GM19023 (cell line): ENCODE measurements around the gene MPL.

Experiments used
- ATAC-seq: cut with Tn5 transposase; IDR thresholded peaks from one replicate; pipeline ENCODE4 v1.9.1; 2021; ENCODE audit warnings: mild to moderate bottlenecking, moderate library complexity; ENCODE audit not compliant: unreplicated experiment

MPL gene

GRCh38 chr1:43402089-43402865 is 64.7 kb downstream of the MPL start:
- no peak for ATAC-seq
